NB4 (cell line): ENCODE data around the gene GAS7.

ENCODE experiments used
- DNase-seq: peaks from one replicate; pipeline ENCODE4 v3.0.0; 2010; ENCODE audit warnings: low read depth
- H3K4me3 ChIP-seq: one replicate; pipeline ENCODE4 v1.5.1; 2011; ENCODE audit warnings: mild to moderate bottlenecking, low read depth, low read length, moderate library complexity
- MYC ChIP-seq: IDR thresholded peaks from 2 replicates; pipeline ENCODE4 v1.6.1; 2011; ENCODE audit warnings: low read depth, low read length
- POLR2A ChIP-seq: IDR thresholded peaks from 2 replicates; pipeline ENCODE4 v1.6.1; 2011; ENCODE audit warnings: mild to moderate bottlenecking; ENCODE audit not compliant: insufficient read length; ENCODE audit errors: extremely low read depth
- TF ChIP-seq, protein P1 (sequence below): IDR thresholded peaks from one replicate; pipeline ENCODE4 v1.5.1; 2012; ENCODE audit warnings: low read depth, low read length
- TF ChIP-seq, protein P2 (sequence below): IDR thresholded peaks from 2 replicates; pipeline ENCODE4 v1.6.1; 2011; ENCODE audit warnings: low read depth, low read length

GAS7 gene

DNA sequence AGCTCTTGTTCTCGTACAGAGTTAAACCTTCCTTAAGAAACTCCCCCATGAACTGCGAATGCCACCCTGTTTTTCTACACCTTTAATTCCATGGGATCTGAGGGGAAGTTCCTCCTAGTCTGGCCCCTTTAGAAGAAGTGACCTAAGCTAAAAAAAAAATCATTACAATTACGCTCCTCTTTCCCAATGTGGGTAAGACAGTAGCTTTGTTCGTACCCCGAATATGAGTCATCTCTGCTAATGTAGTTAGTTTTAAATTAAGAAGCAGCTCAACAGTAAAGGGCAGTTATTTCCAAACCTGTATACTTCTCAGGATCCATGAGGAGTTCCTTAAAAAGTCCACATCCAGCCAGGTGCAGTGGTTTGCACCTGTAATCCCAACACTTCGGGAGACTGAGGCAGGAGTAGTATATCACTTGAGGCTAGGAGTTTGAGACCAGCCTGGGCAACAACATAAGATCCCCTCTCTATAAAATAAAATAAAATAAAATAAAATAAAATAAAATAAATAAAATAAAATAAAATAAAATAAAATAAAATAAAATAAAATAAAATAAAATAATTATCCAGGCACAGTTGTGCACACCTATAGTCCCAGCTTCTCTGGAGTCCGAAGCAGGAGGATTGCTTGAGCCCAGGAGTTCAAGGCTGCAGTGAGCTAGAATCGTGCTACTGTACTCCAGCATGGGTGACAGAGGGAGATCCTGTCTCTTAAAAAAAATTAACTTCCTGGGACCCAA, 319.4 kb downstream of the GAS7 start:
- TF ChIP-seq, protein P1, sequence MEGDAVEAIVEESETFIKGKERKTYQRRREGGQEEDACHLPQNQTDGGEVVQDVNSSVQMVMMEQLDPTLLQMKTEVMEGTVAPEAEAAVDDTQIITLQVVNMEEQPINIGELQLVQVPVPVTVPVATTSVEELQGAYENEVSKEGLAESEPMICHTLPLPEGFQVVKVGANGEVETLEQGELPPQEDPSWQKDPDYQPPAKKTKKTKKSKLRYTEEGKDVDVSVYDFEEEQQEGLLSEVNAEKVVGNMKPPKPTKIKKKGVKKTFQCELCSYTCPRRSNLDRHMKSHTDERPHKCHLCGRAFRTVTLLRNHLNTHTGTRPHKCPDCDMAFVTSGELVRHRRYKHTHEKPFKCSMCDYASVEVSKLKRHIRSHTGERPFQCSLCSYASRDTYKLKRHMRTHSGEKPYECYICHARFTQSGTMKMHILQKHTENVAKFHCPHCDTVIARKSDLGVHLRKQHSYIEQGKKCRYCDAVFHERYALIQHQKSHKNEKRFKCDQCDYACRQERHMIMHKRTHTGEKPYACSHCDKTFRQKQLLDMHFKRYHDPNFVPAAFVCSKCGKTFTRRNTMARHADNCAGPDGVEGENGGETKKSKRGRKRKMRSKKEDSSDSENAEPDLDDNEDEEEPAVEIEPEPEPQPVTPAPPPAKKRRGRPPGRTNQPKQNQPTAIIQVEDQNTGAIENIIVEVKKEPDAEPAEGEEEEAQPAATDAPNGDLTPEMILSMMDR, result no peak
- TF ChIP-seq POLR2A (no peak), MYC (no peak)
- TF ChIP-seq, protein P2, sequence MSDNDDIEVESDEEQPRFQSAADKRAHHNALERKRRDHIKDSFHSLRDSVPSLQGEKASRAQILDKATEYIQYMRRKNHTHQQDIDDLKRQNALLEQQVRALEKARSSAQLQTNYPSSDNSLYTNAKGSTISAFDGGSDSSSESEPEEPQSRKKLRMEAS, result no peak
- no peak overlapping the region for H3K4me3 ChIP-seq
- DNase-seq, result peak; percentile 71

DNA sequence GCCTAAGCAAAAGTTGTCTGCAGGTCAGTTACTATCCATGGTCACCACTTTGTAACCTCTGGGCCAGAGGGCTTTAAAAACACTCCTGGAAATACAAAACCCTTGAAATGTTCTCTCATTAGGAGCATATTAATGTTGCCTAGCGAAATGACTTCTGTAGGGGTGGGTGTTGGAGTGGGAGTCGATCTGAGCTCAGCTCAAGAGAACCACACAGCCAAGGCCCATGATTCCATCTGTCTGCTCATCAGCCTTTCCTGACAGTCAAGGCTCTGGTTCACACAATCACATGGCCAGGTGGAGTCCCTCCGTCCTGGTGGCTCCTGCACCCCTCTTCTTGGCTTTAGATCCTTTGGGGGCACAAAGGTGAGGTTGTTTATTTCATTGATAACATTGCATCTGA, 320.1 kb downstream of the GAS7 start:
- TF ChIP-seq, protein P1, result no peak
- TF ChIP-seq, protein P2, result no peak
- TF ChIP-seq POLR2A, result no peak
- no peak for TF ChIP-seq MYC

DNA sequence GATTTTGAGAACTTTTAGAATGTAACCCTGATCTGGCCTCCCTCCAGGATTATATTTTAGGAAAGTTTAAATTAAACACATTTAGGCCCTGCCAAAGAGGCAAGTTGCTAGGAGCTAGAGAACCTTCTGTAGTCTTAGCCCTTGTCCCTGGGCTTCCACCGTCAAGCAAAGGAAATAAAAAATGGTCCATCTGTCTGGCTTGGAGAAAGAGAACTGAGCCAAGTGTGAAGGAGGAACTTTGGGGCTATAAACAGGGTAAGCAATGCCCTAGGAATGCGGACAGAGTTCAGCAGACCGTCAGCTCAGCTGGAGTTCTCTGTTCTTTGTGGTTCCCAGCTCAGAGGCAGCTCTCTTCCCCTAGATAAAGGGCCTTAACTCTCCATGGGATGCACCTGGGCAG, 323.0 kb downstream of the GAS7 start:
- DNase-seq, result no peak
- no peak overlapping the region for H3K4me3 ChIP-seq
- TF ChIP-seq MYC (no peak), POLR2A (no peak)
- TF ChIP-seq, protein P2, result no peak
- TF ChIP-seq, protein P1, result no peak

More for the DNA sequence above, 320.1 kb downstream of the GAS7 start:
- no peak overlapping the region for H3K4me3 ChIP-seq
- no peak for DNase-seq

DNA sequence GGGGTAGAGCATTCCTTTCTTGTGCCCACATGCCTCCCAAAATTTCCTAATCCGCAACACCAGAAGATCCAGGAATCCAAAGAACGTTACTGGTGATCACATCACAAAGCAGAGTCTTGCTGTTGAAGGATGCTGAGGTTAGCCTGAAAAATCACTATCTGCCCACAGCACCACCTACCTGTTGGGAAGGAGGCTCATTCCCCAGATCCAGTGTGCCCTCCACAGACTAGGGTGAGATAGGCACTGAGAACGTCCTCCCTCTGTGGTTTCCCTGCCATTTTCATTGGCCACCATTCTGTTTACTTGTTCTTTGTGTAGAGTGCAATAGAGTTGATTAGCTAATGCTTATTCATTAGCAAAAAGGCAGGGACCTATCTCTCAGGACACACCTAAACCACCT, 323.7 kb downstream of the GAS7 start:
- no peak overlapping the region for H3K4me3 ChIP-seq
- TF ChIP-seq, protein P2, result no peak
- TF ChIP-seq, protein P1, result no peak
- no peak for TF ChIP-seq MYC
- TF ChIP-seq POLR2A, result no peak
- DNase-seq, result no peak

DNA sequence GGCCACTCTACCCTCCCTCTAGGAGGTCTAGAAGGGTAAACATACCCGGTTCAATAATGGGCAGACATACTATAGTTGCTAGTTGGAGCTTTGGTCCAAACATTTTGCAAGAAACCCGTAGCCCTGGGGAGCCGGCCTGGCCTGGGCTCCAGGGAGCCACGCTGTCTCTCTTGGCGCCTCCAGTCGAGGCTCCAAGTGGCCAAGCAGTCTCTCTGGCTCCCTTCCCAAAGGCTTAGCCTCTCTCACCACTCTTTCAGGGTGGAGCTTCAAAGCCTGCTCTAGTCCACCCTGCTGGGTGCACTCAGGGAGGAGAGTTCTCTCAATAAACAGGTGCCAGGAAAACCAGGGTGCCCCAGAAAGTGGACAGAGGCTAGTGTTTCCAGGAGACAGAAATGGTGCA, 325.6 kb downstream of the GAS7 start:
- DNase-seq, result no peak
- TF ChIP-seq, protein P2, result no peak
- TF ChIP-seq MYC (no peak), POLR2A (no peak)
- TF ChIP-seq, protein P1, result no peak

More for the DNA sequence above, 325.6 kb downstream of the GAS7 start:
- H3K4me3 ChIP-seq, result no peak overlapping the region
